ENCODE data around the gene GALNTL6.

GRCh38 chr4:172547724-172548123 lies 734.5 kb downstream of the GALNTL6 start:
- TF ChIP-seq POLR2A (IDR thresholded peaks at IDR 0.05) (no peak), CTCF (IDR thresholded peaks at IDR 0.05) (no peak)

Measured in testis (tissue), 2 donors.